ENCODE measurements around the gene CNTD1. TPM values are rescaled to one million over a fixed set of nuclear protein-coding genes. Genes with fewer than 3 reads are reported as not detected.

Gene CNTD1
- total RNA-seq, 4 donors from 2014 or later = 0.17 to 1.4 TPM; not detected in 2

DNA sequence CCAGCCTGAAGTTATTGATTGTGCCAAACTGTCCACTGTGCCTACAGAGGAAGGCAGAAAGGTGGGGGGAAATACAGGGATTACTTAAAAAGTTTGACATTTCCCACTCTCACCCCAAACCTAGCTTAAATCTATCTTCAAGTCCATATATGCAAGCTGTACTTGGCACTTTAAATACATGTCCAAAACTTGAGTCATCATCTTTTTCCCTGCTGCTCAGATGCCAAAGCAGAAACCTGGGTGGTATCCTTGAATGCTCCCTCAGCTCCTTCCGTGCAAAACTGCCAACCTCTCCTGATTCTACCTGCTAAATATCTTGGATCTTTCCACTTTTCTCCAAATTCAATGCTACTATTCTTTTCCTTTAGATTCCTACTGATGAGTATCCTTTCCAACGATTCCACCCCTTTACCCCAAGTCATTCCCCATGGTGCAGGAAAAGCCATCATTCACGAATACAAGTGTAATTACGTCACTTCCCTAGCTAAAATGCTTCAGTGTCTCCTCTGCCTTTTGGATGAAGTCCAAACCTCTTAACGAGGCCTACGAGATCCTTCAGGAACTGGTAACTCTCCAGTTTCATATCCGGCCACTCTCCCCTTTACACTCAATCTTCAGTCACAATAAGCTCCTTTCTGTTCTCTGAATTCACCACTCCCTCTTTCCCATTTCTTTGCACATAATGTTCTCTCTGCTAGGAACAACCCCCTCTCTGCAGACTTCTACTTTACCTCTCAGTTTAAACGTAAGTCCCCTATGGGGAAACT is 16.2 kb downstream of the CNTD1 start:
- 56 to 63% methylated on average over 8 of the region's 8 CpGs for WGBS, 2 donors
- H3K4me3 ChIP-seq (ENCODE audit: low read depth, poor library complexity, severe bottlenecking) = no peak overlapping the region
- intact Hi-C loops (cut with DNase I; ENCODE audit: low total_unique reads) = loop anchor here (5.0 kb wide), 1 partner anchor 818 kb away; no protein-coding TSS in a partner anchor
- DNase-seq (ENCODE audit: low spot score in 2 of 2) = no peak
- no peak for TF ChIP-seq CTCF (IDR thresholded peaks at IDR 0.05)
- TF ChIP-seq POLR2A (IDR thresholded peaks at IDR 0.05) = no peak

- intact Hi-C loops (cut with DNase I; ENCODE audit: low total_unique reads) = loop anchor here (5.0 kb wide), 1 partner anchor 821 kb away; no protein-coding TSS in a partner anchor
- no peak overlapping the region for H3K4me3 ChIP-seq (ENCODE audit: low read depth, poor library complexity, severe bottlenecking)
- 60 to 72% methylated on average over 1 of the region's 1 CpG for WGBS, 2 donors
- TF ChIP-seq CTCF (IDR thresholded peaks at IDR 0.05) (no peak), POLR2A (IDR thresholded peaks at IDR 0.05) (no peak)
- no peak for DNase-seq (ENCODE audit: low spot score in 2 of 2)
Measured at GRCh38 chr17:42817866-42818265, 19.2 kb downstream of the CNTD1 start.

DNA sequence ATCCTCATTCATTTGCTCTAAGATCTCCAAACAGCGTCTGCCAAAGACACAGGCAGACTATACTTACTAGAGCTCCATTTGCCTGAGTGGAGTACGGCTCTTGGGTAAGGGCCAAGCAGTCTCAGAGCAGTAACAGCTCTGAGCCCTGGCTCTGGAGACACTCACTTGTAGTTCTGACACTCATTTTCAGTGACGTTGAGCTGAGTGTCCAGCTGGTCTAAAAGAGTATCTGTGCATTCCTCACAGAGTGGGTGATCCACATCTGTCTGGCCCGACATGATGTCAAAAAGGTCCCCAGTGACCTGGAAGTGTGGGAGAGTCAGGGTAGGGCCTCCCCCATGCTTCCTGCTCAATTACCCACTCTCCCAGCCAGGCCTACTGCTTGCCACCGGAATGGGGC is 19.7 kb downstream of the CNTD1 start:
- TF ChIP-seq CTCF (IDR thresholded peaks at IDR 0.05) = no peak
- TF ChIP-seq POLR2A (IDR thresholded peaks at IDR 0.05) = no peak

GRCh38 chr17:42819939-42820535 is 21.4 kb downstream of the CNTD1 start:
- intact Hi-C loops (cut with DNase I; ENCODE audit: low total_unique reads) = loop anchor here (5.0 to 10.0 kb wide), 2 partner anchors 95 to 823 kb away; no protein-coding TSS in a partner anchor
- no peak for TF ChIP-seq CTCF (IDR thresholded peaks at IDR 0.05)
- DNase-seq (ENCODE audit: low spot score in 2 of 2) = no peak

More for the DNA sequence above, 19.7 kb downstream of the CNTD1 start:
- 80 to 86% methylated on average over 5 of the region's 5 CpGs for WGBS, 2 donors
- DNase-seq (ENCODE audit: low spot score in 2 of 2) = no peak
- intact Hi-C loops (cut with DNase I; ENCODE audit: low total_unique reads) = loop anchor here (5.0 kb wide), 1 partner anchor 821 kb away; no protein-coding TSS in a partner anchor
- no peak overlapping the region for H3K4me3 ChIP-seq (ENCODE audit: low read depth, poor library complexity, severe bottlenecking)

DNA sequence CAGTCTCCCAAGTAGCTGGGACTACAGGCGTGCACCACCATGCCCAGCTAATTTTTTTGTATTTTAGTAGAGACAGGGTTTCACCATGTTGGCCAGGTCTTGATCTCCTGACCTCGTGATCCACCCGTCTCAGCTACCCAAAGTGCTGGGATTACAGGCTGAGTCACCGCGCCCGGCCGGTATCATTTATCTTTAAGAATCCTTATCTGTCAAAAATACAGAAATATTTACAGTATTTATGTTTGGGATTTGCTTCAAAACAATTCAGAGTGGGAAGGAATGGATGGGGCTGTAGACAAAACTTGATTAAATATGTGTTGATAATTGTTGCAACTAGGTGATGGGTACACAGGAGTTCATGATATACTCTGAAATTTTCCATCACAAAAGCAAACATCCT is 22.5 kb downstream of the CNTD1 start:
- WGBS, 2 donors = 90 to 95% methylated on average over 7 of the region's 7 CpGs
- no peak for DNase-seq (ENCODE audit: low spot score in 2 of 2)
- TF ChIP-seq CTCF (IDR thresholded peaks at IDR 0.05) (no peak), POLR2A (IDR thresholded peaks at IDR 0.05) (no peak)
- intact Hi-C loops (cut with DNase I; ENCODE audit: low total_unique reads) = loop anchor here (10.0 kb wide), 1 partner anchor 96 kb away; no protein-coding TSS in a partner anchor
- no peak overlapping the region for H3K4me3 ChIP-seq (ENCODE audit: low read depth, poor library complexity, severe bottlenecking)

More at GRCh38 chr17:42819939-42820535, 21.4 kb downstream of the CNTD1 start:
- H3K4me3 ChIP-seq (ENCODE audit: low read depth, poor library complexity, severe bottlenecking) = no peak overlapping the region
- 19 to 24% methylated on average over 2 of the region's 2 CpGs for WGBS, 2 donors

All from lower leg skin (tissue), 4 donors.